GM12892 (cell line): ENCODE measurements around the gene SLC8A1.

Experiments used
- DNase-seq: peaks from one replicate; pipeline ENCODE4 v3.0.0; 2011; ENCODE audit not compliant: insufficient read length
- FAIRE-seq: peaks from 2 replicates; lab custom pipeline; 2011; peaks lifted over from hg19 to GRCh38; lab: Jason Lieb, UNC
- POLR2A ChIP-seq: IDR thresholded peaks from 2 replicates; pipeline ENCODE4 v1.6.1; 2011; ENCODE audit warnings: low read depth, low read length, control low read depth
- POLR2AphosphoS5 ChIP-seq: IDR thresholded peaks from 2 replicates; pipeline ENCODE4 v1.6.1; 2011; ENCODE audit warnings: low read depth, low read length, control low read depth
- TAF1 ChIP-seq: IDR thresholded peaks from 2 replicates; pipeline ENCODE4 v1.6.1; 2011; ENCODE audit warnings: low read depth, mild to moderate bottlenecking, control low read depth, low read length, borderline replicate concordance

SLC8A1 gene

DNA sequence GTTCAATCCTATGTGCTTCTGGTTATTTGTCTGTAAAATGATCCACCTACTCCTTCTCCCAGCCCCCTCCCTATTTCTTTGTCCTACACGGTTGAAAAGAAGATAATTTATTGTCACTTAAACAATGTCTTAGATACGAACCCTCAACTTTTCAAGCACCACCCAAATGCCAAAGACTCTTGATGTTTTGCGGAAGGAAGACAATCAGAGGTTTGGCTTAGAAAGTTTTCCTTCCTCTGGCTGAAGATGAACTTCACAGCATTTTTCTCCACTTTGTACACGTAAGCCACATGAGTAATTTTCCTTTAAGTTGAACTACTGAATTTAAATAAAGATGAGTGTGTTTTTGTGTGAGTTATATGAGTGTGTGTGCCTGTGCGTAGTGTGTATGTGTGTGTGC lies 25.5 kb upstream of the SLC8A1 start:
- DNase-seq (no peak), FAIRE-seq (no peak)
- TF ChIP-seq TAF1, result no peak
- no peak for TF ChIP-seq POLR2AphosphoS5
- no peak for TF ChIP-seq POLR2A

GRCh38 chr2:40476436-40476835 lies 24.5 kb upstream of the SLC8A1 start:
- no peak for DNase-seq
- no peak for FAIRE-seq
- TF ChIP-seq POLR2AphosphoS5, result no peak
- no peak for TF ChIP-seq TAF1
- TF ChIP-seq POLR2A, result no peak

- FAIRE-seq, result no peak
- DNase-seq, result no peak
- no peak for TF ChIP-seq POLR2AphosphoS5
Observed at GRCh38 chr2:40474306-40474705, 22.4 kb upstream of the SLC8A1 start.

- no peak for TF ChIP-seq POLR2AphosphoS5
- DNase-seq (no peak), FAIRE-seq (no peak)
Observed at GRCh38 chr2:40471866-40472265, 20.0 kb upstream of the SLC8A1 start.

- no peak for DNase-seq
- no peak for TF ChIP-seq POLR2A
- no peak for TF ChIP-seq TAF1
- TF ChIP-seq POLR2AphosphoS5, result no peak
- FAIRE-seq, result no peak
Observed at GRCh38 chr2:40470822-40471813, 19.2 kb upstream of the SLC8A1 start.

GRCh38 chr2:40466935-40467572 lies 15.2 kb upstream of the SLC8A1 start:
- FAIRE-seq (no peak), DNase-seq (no peak)
- TF ChIP-seq TAF1, result no peak
- no peak for TF ChIP-seq POLR2AphosphoS5
- no peak for TF ChIP-seq POLR2A

DNA sequence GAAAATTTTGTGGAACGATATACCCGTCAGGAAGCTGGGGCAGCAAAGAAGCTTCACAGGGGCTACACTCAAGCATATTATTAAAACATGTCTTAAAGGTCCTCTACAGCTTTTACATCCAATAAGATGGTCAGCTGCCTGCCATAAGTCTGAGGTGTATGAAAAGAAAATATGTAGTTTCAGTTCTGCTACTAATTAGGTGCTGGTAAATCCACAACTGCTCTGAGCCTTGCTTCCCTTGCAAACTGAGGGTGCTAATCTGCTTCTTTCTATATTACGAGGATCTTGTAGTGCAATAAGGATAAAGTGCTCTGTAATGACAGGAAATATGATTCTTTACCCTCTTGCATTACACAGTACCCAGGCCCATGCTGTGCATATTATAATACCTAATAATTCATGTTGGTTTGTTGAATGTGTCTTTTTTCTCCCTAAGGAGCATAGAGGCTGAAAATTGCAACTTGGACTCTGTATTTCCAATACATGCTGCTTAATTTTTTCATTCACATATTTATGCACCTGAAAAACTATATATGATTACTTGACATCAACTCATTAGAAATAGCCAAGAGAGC lies 14.5 kb upstream of the SLC8A1 start:
- no peak for FAIRE-seq
- DNase-seq, result no peak

GRCh38 chr2:40463112-40463511 lies 11.2 kb upstream of the SLC8A1 start:
- no peak for FAIRE-seq
- TF ChIP-seq POLR2AphosphoS5 (no peak), POLR2A (no peak), TAF1 (no peak)
- DNase-seq, result no peak

More for the DNA sequence above, 14.5 kb upstream of the SLC8A1 start:
- TF ChIP-seq POLR2AphosphoS5 (no peak), TAF1 (no peak), POLR2A (no peak)

- no peak for FAIRE-seq
Observed at GRCh38 chr2:40458271-40458794, 6.4 kb upstream of the SLC8A1 start.

GRCh38 chr2:40457837-40458236 lies 5.9 kb upstream of the SLC8A1 start:
- FAIRE-seq, result no peak
- TF ChIP-seq POLR2AphosphoS5 (no peak), TAF1 (no peak), POLR2A (no peak)
- DNase-seq, result no peak

More at GRCh38 chr2:40458271-40458794, 6.4 kb upstream of the SLC8A1 start:
- TF ChIP-seq POLR2A (no peak), POLR2AphosphoS5 (no peak), TAF1 (no peak)
- DNase-seq, result no peak

DNA sequence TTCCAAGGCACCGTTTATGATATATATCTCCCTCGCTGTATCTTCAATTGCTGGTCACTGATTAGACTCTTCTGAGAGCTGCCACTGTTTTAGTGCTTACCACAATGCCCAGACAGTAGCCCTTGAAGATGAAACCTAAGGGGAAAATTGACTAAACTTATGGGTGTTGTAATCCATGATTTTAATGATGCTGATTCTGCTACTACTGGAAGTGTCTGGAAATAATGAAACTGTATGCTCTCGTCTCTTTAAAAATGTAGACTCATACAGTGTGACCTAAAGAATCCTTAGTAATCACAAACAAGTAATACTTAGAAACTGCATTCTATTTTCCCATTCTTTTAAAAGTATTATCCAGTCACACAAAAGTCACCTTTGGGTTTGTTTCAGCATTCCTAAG lies 5.5 kb upstream of the SLC8A1 start:
- TF ChIP-seq POLR2A (no peak), TAF1 (no peak)
- FAIRE-seq, result no peak
- no peak for DNase-seq

GRCh38 chr2:40456926-40457325 lies 5.0 kb upstream of the SLC8A1 start:
- TF ChIP-seq POLR2AphosphoS5 (no peak), POLR2A (no peak), TAF1 (no peak)
- no peak for FAIRE-seq
- DNase-seq, result no peak
